CD4-positive, alpha-beta T cell treated with Interleukin-2 at 100 ng/mL for 4 hours (primary cell): Measurements from ENCODE around the gene BICC1.
"Not testable (repeated sequence)": the region's sequence is repeated elsewhere in the genome, so short reads cannot be mapped to it uniquely, and the experiment has no call there.

ENCODE experiments used
- DNase-seq: peaks from one replicate; pipeline ENCODE4 v3.0.0-alpha.2; 2020; ENCODE audit warnings: low spot score

The BICC1 gene

DNA sequence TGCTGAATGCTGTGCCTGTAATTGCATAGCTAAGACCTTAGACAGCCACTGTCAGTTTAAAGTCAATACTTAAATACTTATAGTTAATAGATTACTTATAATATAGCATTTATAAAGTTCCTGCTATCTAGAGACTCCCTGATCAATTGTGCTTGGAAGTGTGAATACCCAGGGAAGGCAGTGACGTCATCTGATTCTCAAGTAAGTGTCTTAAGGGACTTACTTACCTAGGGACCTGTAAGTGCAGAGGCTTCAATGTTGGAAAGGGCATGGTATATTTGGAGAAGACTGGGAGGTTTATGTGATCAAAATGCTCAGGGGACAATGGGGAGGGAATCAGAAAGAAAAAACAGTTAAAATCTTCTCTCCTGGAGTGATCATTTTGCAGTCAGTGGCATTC lies 55.0 kb downstream of the BICC1 start:
- no peak for DNase-seq

DNA sequence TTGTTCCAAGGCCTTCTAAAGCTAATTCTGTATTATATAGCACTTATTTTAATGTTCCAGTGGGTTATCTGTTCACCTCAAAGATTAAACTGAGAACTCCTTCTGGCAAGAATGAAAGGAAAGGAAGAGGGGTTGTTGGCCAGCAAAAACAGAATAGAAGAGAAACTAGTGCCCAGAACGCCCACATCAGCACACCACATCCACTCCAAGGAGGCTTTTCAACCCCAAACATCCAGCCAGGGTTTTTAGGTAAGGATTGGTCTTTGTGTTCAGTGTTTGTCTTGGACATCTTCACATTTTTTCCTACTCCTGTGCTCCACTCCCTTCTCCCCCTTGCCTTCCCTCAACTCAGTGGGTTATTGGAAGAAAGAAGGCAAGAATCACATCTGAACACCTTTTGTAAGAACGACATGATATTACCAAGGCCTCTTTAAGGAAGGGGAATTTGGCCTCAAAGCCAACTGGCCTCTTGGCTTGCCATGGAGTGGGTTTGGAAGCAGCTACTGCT lies 55.8 kb downstream of the BICC1 start:
- DNase-seq, result no peak

DNA sequence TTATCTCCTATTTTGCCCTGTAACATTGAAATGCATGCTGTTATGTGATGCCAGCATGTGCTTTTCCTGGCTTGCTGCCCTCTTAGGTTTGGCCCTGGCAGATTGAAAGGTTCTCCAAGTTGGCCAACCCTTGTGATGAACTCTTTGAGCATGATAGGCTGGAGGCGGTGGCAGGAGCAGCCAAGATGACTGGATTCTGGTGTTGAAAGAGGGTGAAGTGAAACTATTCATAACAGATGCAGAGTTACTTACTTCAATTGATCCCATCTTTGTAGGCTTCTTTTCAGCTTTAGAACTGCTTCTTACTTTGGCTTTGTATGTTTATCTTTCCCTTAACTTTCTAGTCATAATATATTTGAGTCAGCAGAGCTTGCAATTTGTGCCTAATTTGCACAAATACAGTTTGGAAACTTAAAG lies 57.6 kb downstream of the BICC1 start:
- DNase-seq, result no peak

DNA sequence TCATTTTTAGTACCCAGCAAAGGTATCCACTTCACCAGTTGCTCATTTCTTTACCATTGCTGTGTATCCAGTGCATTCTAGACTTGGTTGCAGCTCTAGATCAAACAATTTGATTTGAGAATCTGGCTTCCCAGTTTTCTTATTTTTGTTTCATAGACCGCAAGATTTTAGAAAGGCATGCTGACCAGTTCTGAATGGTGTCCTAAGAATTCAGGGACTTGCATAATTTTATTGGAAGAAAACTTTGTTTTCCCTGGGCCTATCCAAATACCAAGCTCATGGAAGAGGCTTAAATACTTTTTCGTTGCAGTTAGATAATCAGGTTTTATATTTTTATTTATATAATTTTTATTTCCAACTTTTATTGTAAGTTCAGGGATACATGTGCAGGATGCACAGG lies 58.3 kb downstream of the BICC1 start:
- no peak for DNase-seq

DNA sequence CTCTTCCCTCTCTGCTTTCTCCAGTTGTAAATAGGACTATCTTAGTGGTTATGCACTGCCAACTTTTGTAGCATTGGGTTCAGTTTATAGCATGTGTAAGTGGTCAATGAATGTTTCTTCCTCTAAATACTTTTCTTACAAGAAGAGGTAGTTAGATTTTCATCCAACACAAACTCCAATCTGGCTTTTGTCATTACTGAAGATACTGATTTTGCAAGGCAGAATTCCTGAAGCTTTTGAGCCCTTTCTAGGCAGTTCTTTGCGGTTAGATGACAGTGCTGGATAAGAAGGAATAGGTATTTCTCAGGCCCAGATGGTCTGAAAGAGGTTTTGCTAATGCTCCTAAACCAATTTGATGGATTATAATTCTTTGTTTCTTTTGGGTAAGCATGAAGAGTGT lies 60.5 kb downstream of the BICC1 start:
- no peak for DNase-seq

DNA sequence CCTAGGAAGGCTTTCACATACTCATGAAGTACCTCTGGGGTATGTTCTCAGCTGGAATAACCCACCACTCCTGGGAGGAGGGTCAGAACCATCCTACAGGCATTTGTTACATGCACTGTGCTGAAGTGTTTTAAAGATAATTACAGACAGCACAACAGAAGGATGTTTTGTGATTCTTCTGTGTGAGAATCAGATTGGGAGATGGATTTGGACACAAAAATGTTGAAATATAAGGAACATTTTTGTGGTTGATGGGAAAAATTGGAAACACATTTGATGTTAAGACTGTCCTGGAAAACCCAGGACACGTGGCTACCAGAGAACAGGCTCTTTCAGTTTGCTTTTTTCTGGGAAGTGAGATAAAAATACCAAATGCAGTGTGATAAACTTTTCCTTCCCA lies 61.4 kb downstream of the BICC1 start:
- DNase-seq, result no peak

DNA sequence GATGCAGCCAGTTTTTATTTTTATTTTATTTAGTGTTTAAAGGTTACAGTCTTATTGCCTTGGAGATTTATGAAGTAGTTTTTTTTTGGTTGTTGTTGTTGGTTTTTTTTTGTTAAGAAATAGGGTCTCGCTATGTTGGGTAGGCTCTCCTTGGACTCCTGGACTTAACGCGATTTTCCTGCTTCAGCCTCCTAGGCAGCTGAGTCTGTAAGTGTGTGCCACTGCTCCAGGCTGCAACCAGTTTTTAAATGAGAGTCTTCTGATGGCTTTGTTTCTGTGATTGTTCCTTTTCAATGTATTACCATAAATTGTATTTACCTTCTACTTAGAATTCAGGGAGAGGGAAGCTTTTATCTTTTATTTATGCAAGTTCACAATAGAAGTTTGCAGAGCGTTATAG lies 62.8 kb downstream of the BICC1 start:
- no peak for DNase-seq

DNA sequence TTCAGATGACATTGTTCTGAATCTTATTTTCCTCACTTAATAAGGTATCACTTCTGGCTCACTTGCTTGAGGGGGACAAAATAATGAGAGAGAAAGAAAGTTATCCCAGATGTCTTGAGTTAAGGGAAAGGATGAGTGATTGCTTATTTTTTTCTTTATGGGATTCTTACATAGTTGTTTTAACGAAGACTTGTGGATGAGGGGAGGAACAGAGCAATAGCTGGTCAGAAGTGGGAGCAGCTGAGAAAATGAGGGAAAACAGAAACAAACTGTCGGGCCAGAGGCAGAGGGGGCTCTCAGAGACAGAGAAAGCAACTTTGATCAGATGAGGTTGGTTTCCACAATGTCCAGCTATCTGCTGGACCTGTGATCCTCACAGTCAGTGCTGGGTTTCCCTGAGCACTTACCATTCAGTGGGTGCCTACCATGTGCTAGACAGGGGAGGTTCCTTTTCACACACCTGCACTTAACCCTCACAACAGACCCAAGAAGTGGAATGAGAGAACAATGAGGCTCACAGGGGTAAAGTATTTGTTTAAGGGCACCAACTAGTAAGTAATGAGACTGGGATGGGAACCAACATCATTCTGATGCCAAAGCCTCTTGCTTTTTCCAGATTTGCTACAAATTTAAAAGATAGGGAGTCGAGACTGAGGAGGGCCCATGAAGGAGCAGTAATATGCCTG lies 64.2 kb downstream of the BICC1 start:
- no peak for DNase-seq

DNA sequence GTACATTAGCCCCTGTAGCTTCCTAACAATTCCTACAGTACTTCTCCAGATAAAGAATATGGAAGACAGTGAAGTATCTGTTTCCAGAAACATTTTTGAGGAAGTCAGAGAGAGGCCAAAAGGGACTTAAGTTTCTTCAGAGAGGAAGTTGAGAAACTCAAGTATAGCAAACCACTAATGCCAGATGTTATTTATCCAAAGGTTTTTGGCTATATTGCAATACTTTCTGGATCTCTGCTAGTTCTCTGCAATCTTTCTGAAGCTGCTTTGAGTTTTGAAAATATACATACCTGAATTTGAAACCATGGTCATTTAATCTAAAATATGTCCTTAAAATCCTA lies 64.7 kb downstream of the BICC1 start:
- no peak for DNase-seq

DNA sequence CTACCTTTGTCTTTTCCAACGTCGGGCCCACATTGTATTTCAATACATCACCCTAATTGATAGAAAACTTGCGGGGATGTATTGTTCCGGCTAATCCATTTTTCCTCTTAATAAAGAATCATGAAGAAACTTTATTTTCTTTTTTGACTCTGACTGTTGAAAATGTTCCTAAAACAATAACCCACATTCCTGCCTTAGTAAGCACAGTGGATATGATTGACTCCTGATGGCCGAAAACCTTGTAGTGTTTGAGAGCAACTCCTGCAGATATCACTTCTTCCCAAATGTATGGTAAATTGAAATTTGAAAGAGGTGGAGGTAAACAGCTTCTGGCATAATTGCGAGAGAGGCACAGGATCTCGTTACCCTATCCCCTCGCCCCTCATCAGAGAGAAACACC lies 65.7 kb downstream of the BICC1 start:
- no peak for DNase-seq

DNA sequence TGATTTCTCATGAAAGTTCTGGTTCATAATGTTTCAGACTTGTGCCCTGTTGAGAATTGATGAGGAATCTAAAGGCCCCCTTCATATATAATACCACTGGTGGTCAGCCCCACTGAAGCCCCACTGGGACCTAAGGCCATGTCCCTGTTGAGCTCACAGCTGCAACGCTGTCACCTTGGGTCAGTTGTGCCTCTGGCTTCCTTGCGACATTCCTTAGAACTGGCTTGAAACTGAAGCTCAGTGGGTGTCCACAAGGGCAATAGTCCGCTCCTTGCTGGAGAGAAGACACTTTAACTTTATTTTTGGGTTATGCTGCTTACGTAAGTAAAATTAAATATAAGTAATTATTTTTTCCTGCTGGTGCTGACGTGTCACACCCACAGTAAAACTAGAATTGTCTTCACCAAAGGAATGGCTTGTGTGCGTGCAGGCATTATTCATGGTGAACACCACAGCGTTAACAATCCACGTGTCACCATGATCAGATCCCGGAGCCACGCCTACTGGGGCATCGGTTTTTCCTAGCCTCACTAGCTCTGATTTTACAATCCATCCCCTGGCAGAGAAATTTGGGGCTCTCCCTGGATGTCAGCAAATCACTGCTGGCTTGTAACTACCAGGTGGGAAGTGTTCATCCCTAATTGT lies 66.5 kb downstream of the BICC1 start:
- DNase-seq, result no peak

DNA sequence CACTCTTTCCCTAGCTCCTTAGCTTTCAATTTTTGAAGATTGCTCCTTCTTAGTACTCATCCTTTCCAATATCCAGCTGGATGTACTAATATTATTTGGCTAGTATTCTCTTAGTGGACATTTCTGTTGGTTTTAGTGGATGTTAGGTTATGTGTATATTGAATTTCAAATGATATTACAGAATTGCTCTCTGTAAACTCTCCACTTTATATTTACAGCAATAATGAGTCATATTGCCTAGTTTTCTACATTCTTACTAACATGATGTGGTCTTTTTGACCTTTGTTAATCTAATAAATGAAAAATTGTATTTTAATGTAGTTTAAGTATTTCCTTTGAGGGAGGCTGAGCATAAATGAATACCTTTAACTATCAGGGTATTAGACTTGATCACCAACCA lies 69.4 kb downstream of the BICC1 start:
- DNase-seq, result no peak

DNA sequence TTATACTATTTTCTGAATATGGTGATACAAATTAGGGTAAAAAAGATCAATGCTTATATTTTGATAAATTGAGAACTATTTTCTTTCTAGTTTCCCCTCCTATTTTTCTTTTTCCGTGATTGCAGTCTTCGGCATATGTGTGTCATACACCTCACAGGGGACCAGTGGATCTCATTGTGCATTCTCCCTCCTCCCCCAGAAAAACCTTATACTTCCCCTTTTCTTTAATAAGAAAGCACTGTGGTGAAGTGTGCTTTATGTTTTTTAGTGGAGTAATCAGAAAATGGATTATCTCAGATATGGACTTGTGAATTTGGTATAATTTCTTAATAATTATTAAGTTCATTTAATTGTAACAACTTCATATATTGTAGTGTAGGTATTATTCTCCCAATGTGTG lies 72.8 kb downstream of the BICC1 start:
- DNase-seq, result no peak

DNA sequence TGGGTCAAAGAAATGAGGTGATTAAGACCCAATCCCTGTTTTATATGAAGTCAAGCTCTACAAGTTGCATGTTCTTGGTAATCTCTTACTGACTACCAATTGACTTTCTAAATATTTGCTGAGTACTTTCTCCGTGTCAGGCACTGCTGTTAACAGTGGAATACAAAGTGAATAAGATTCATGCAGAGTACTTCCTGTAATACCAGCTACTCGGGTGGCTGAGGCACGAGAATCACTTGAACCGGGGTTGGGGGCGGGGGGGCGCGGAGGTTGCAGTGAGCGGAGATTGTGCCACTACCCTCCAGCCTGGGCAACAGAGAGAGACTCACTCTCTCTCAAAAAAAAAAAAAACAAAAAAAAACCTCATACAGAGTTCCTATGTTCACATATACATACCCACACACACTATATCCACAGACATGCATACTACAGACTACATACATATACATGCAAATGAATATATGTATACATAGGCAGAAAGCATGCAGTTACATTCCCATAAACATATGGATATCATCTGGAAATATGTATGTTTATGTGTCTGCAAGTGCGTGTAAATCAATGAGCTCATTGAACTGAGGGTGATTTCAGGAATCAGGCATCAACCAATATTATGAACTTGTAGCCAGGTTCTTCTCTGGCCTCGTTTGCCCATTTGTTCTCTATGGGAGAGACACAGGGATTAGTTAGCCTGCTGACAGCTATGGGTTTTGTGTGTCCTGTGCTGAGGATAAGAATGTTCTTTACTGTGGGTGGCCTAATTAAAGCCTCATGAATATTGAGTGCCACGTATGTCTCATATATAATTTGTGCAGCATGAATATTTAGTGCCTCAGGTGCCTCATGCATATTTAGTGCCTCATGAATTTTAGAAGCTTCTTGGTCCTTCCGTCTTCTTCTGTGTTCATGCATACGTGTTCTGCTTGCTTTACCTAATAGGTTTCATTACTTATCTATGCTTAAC lies 73.9 kb downstream of the BICC1 start:
- no peak for DNase-seq

DNA sequence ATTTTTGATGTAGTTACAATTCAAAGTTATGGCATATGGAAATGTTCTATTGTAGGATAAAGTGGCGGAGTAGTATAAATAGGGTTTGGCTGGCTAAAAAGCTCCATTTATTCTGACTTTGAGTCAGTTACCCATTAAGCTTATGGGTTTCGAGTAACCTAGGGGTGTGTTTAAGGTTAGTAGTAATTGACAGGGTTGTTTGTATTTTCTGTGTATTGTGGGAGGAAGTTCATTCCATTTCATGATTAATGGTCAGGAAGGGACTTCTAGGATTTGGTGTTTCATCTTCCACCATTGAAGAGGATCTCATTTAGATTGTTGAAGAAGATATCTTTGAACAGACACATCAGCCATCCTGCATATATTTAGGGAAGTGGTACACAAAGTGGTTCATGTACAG lies 75.0 kb downstream of the BICC1 start:
- no peak for DNase-seq

DNA sequence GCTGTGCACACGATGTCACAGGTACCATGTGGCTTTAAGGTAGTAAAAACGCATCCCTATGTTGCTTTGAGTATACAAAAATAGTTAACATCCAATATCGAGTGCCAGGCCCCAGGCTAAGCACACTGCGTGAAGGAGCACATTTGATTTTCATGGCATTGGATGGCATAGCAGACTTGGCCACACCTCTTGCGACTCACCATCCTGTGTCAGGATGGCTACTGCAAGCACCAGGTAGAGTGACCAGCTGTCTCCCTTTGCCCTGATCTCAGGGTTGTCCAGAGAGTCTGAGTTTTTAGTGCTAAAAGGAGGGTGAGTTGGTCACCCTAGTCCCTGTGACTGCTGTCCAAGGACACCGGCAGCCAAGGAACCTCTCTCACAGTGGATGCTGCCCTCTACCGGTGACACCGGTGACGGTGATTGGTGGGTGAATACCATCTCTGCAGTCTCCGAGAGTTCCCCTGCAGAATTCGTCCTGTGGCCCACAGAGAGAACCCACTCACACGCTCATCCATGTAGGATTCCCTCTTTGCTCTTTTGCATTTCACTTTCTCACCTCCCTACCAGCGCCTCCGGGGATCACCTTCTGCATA lies 76.1 kb downstream of the BICC1 start:
- no peak for DNase-seq

DNA sequence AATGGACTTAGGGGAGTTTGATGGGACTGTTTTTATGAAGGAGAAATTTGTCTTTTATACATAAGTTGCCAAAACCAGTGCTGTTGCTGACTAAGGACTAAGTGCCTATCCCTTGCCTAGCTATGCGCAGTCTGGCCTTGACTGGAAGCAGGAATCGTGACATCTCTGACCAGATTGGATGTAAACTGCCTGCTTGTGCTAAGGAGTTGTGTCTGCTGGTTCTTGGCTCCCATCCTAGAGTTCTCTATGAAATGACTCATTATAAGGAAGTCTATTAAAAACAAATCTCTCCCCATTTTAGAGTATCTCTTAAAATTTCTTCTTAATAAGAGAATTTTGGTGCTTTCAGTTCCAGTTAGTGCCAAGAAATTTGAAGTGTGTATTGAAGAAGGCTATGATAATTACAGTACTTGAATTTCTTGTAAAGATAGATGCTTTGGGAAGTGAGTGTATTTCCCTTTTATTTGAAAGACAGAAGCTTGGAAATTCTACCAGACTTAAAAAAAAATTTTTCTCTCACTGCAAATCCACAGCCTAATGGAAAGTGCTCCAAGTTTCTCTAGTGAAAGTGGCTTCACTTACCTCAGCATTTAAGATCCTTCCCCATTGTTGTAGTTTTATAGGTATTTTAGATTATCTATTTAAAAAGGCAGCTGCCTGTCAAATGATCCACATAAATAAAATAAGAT lies 77.6 kb downstream of the BICC1 start:
- no peak for DNase-seq

DNA sequence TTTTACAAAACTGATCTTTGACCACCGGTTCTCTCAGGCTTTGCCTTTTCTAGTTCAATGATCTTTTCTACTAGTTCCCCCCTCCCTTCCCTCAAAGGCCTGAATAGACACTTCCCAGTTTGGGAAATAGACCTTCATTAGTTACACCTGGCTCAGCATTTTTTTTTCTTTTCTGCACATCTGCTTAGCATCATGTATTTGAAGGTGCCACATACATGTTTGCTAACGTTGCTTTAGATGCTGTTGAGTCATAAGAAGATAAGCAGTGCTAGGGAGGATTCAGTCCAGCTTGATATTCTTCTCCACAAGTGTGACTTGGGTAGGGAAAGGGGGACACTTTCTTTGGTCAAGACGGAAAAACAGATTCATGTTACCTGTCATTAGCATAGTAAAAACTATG lies 78.3 kb downstream of the BICC1 start:
- DNase-seq, result no peak

DNA sequence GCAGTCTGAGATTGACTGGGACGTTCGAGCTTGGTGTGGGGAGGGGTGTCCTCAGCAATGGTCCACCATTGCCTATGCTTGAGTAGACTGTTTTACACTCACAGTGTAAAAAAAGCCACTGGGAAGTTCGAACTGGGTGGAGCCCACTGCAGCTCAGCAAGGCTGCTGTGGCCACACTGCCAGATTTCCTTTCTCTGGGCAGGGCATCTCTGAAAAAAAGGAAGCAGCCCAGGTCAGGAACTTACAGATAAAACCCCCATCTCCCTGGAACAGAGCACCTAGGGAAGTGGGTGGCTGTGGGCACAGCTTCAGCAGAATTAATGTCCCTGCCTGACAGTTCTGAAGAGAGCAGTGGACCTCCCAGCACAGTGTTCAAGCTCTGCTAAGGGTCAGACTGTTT lies 80.3 kb downstream of the BICC1 start:
- DNase-seq, result no peak

DNA sequence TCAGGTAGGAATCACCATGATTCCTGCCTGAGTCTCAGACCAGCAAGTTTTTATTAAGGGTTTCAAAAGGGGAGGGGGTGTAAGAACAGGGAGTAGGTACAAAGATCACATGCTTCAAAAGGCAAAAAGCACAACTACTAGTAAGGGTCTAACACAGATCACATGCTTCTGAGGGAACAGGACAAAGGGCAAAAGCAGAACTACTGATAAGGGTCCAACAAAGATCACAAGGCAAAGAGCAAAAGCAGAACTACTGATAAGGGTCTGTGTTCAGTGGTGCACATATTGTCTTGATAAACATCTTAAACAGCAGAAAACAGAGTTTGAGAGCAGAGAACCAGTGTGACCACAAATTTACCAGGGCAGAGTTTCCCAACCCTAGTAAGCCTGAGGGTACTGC lies 84.5 kb downstream of the BICC1 start:
- DNase-seq, result not testable (repeated sequence)

DNA sequence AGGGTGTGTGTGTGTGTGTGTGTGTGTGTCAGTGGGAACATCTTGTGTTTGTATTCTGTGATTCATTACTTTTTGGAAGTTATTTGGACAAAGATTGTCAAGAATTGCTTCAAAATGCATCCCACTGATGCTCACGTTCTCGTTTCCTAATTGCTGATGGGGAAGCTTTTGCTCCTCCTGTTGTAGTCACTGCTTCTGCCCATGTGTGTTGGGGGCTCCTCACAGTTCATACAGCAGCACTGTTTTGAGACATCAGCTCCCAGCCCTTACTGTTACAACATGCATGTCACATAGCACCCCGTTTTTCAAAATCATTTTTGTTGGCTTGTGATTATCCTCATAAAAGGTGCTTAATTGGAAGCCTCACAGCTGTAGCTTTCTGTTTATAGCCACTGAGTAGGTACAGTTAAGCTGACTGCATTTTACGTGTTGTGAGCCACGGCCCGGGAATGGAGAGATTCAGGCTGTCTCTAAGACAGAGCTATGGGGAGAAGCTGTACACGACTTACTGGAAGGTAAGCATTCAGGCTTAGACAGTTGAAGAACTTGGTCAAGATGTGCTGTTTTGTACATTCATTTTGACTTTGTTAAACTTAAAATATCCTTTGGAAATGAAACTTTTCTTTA lies 87.4 kb downstream of the BICC1 start:
- no peak for DNase-seq
